ENCODE results near the gene KSR1.

The KSR1 gene

DNA sequence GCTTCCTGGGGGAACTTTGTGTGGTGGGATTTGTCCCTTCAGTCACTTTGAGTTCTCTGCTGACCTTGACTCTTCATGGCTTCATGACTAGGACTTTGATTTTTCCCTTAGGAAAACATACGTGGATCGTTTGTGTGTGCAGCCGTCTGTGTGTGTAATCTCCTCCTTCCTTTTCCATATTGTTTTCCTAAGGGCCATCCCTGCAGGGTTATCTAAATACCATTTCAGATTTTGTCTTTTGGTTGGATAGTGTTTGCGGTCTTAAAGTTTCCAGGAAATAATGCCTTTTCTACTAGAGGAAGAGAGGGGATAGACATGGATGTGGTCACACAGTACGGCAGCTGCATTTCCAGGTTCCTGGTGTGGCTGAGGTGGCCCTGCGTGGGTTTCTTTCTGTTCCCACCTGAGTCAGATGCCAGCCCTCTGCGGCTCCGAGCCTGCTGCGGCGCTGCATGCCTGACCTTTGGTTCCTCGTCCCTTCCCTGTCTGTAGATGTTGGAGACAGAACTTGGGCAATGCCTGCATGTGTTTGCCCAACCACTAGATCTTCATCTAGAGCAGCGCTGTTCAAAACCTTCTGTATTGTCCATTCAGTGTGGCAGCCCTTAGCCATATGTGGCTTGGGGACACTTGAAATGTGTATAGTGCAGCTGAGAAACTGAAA, 102.7 kb downstream of the KSR1 start:
- peak in 1 of 2 experiments; percentile 40 for DNase-seq (ENCODE audit: low read depth in 1 of 2, low spot score in 1 of 2)
- in situ Hi-C loops (cut with HindIII; ENCODE audit: low pct_unique_long_range_greater_than_20kb, low sequenced_read_pairs), result no loop called here
- no peak for TF ChIP-seq JUND (IDR thresholded peaks at IDR 0.05; ENCODE audit: low read depth)

DNA sequence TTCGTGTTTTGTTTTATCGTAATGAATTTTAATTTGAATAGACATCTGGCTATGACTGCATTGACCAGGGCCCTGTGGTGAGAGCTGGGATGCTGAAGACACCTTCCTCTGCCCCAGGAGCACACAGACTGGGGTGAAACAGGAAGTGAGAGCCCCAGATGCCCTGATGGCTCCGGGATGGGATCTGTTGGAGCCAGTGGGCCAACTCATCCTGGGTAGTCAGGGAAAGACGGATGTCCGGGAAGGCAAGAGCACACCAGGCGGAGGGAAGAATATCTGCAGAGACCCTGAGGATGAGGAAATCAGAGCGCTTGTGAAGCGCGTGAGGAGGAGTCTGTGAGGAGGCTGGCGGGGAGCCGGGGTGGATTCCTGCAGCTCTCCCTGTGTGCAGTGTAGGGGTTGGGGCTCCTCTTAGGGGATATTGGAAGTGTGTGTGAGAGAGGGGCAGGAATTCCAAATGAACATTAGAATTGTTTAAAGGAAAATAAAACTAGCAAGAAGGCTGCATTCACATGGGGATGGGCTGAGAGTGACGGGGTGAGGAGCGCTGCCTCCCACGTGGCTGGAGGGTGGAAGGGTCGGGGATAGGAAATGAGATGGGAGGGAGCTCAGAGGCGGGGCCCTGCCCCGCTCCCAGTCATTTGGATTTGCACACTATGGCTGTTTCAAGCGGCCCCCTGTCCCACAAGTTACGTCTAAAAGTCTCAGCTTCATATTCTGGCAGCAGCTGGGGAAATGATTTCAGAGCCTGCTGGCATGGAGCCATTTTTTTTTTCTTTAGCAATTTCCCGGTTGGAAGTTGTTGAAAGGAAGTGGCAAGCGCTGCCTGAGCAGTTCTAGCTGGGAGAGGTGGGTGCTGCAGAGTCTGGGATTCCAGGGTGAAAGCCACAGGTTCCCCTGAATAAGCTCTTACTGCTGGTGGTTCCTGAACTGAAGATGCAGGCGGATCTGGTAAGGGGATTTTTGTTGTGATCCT, 103.5 kb downstream of the KSR1 start:
- in situ Hi-C loops (cut with HindIII; ENCODE audit: low pct_unique_long_range_greater_than_20kb, low sequenced_read_pairs), result no loop called here
- no peak for DNase-seq (ENCODE audit: low read depth in 1 of 2, low spot score in 1 of 2)
- TF ChIP-seq JUND (IDR thresholded peaks at IDR 0.05; ENCODE audit: low read depth), result no peak

- no peak for TF ChIP-seq JUND (IDR thresholded peaks at IDR 0.05; ENCODE audit: low read depth)
- DNase-seq (ENCODE audit: low read depth in 1 of 2, low spot score in 1 of 2), result no peak
- in situ Hi-C loops (cut with HindIII; ENCODE audit: low pct_unique_long_range_greater_than_20kb, low sequenced_read_pairs), result no loop called here
Observed at GRCh38 chr17:27560668-27561067, 104.4 kb downstream of the KSR1 start.

GRCh38 chr17:27562777-27563455, 106.7 kb downstream of the KSR1 start:
- no peak for DNase-seq (ENCODE audit: low read depth in 1 of 2, low spot score in 1 of 2)
- in situ Hi-C loops (cut with HindIII; ENCODE audit: low pct_unique_long_range_greater_than_20kb, low sequenced_read_pairs), result no loop called here
- TF ChIP-seq JUND (IDR thresholded peaks at IDR 0.05; ENCODE audit: low read depth), result no peak

- in situ Hi-C loops (cut with HindIII; ENCODE audit: low pct_unique_long_range_greater_than_20kb, low sequenced_read_pairs), result no loop called here
- DNase-seq (ENCODE audit: low read depth in 1 of 2, low spot score in 1 of 2), result no peak
- no peak for TF ChIP-seq JUND (IDR thresholded peaks at IDR 0.05; ENCODE audit: low read depth)
Observed at GRCh38 chr17:27563532-27563931, 107.3 kb downstream of the KSR1 start.

DNA sequence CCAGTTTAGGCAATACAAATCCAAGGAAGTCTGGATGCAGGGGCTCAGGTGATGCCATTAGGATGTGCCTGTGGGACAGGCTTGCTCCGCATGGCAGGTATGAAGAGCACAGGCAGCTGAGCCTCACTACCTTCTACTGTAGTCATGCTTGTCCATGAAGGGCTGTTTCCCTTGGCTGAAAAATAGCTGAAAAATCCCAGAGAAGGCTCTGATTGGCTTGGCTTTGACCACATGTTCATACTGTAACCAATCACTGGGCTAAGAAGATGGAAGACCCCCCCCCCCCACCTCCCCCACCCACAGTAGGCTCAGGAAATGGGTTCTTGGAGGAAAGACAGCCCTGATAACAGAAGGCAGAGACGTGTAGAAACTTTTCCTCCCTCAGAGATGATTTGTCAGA, 108.2 kb downstream of the KSR1 start:
- no peak for DNase-seq (ENCODE audit: low read depth in 1 of 2, low spot score in 1 of 2)
- in situ Hi-C loops (cut with HindIII; ENCODE audit: low pct_unique_long_range_greater_than_20kb, low sequenced_read_pairs), result no loop called here
- no peak for TF ChIP-seq JUND (IDR thresholded peaks at IDR 0.05; ENCODE audit: low read depth)

DNA sequence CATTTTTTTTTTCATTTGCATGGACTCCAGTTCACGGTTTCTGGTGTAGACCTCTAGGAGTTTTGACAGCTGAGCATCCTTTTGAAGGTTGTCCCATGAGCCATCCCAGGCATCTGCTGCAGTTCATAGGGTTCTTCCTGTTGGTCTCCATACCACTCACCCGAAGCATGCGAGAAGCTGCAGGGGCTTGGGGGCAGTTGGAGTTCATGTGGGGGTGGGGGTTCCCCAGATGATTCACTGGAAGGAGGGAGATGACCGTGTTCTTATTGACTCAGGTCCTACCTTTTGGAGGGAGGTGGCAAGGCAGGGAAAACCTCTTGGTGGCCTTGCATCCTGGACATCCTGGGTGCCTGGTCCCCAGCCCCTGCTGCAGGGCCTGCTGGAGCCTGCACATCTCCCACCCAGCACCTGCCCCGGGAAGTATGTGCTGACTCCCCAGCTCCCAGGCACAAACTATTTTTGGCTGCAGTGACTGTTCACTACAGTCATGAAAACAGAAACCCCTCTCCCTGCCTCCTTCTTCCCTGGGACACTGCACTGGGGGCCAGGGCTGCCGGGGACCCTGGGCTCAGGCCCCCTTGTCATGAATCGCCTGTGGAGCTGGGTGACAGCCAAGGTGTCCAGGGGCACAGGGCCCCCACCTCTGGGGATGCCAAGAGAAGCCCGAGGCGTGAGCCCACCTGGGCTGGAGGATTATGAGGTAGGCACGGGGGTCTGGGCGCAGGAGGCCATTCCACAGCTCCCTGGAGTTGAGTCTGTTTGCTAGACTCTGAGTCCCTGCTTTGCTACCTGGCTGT, 109.8 kb downstream of the KSR1 start:
- in situ Hi-C loops (cut with HindIII; ENCODE audit: low pct_unique_long_range_greater_than_20kb, low sequenced_read_pairs), result no loop called here
- DNase-seq (ENCODE audit: low read depth in 1 of 2, low spot score in 1 of 2), result no peak
- no peak for TF ChIP-seq JUND (IDR thresholded peaks at IDR 0.05; ENCODE audit: low read depth)

- no peak for TF ChIP-seq JUND (IDR thresholded peaks at IDR 0.05; ENCODE audit: low read depth)
- no peak for DNase-seq (ENCODE audit: low read depth in 1 of 2, low spot score in 1 of 2)
- in situ Hi-C loops (cut with HindIII; ENCODE audit: low pct_unique_long_range_greater_than_20kb, low sequenced_read_pairs), result no loop called here
Observed at GRCh38 chr17:27566671-27567562, 110.7 kb downstream of the KSR1 start.

- no peak for TF ChIP-seq JUND (IDR thresholded peaks at IDR 0.05; ENCODE audit: low read depth)
- in situ Hi-C loops (cut with HindIII; ENCODE audit: low pct_unique_long_range_greater_than_20kb, low sequenced_read_pairs), result no loop called here
- DNase-seq (ENCODE audit: low read depth in 1 of 2, low spot score in 1 of 2), result peak in 1 of 2 experiments; percentile 44
Observed at GRCh38 chr17:27567563-27567859, 111.3 kb downstream of the KSR1 start.

DNA sequence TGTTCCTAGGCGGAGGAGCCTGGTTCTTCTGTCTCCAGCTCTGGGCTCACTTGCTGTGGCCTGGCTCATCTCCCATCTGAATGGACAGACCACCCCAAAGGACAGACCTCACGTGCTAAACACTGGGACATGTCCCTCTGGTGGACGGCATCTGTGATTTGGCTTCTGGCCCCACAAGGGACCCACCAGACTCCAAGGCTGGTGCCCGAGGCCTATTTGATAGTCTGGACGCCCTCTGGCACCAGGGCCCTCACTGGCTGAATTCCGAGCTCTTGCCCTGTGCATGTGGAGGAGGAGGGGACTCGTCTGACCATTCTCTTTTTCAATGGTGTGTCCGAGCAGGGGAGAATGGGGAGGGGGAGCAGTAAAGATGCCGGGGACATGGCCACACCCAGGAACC, 112.0 kb downstream of the KSR1 start:
- in situ Hi-C loops (cut with HindIII; ENCODE audit: low pct_unique_long_range_greater_than_20kb, low sequenced_read_pairs), result no loop called here
- DNase-seq (ENCODE audit: low read depth in 1 of 2, low spot score in 1 of 2), result no peak
- TF ChIP-seq JUND (IDR thresholded peaks at IDR 0.05; ENCODE audit: low read depth), result no peak

DNA sequence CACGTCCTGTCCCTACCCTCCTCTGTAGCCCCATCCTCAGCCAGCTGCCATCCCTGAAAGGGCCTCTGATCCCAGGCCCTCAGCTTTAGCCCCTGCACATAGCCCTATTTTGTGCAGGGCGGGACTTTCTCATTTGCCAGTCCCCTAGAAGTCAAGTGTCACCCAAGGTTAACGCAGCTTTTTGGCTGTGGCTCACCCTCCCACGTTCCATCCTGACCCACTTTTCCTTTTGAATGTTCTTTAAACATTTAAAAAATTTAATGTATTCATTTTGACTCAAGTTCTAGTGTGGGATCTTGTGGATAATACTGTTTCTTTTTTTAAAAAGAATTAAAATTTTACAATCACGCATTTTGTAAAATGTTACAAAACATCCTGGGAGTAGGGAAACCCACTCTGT, 112.6 kb downstream of the KSR1 start:
- no peak for DNase-seq (ENCODE audit: low read depth in 1 of 2, low spot score in 1 of 2)
- TF ChIP-seq JUND (IDR thresholded peaks at IDR 0.05; ENCODE audit: low read depth), result no peak

More for the DNA sequence above, 112.6 kb downstream of the KSR1 start:
- in situ Hi-C loops (cut with HindIII; ENCODE audit: low pct_unique_long_range_greater_than_20kb, low sequenced_read_pairs), result no loop called here

Measured in T47D (cell line).